ENCODE results near the gene CKM.
"Not testable (repeated sequence)": the region's sequence is repeated elsewhere in the genome, so short reads cannot be mapped to it uniquely, and the experiment has no call there.

The CKM gene

DNA sequence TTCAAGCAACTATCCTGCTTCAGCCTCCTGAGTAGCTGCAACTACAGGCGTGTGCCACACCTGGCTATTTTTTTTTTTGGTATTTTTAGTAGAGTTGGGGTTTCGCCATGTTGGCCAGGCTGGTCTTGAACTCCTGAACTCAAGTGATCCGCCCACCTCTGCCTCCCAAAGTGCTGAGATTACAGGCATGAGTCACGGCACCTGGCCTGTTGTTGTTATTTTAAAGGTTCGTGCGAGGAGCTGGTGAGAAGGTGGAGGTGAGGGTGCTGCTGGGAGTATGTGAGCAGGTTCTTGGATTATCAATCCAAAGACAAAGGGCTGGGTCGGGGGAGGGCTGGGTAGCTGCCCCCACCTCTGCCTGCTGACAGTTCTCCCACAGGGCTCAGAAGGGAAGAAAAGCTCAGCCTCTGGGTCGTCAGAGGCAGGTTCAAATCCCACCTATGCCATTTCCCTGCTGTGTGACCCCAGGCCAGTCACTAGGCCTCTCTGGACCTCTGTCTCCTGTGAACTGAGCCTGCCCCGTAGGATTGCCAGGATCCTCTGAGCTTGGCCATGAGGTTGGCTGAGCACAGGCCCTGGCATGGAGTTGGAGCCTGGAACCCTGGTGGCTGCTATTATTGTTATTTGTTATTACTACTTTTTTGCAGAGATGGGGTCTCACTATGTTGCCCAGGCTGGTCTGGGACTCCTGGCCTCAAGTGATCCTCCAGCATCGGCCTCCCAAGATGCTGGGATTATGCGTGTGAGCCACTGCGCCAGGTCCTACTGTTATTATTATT lies 1.5 kb downstream of the CKM start:
- DNase-seq (ENCODE audit: low read depth): no peak

DNA sequence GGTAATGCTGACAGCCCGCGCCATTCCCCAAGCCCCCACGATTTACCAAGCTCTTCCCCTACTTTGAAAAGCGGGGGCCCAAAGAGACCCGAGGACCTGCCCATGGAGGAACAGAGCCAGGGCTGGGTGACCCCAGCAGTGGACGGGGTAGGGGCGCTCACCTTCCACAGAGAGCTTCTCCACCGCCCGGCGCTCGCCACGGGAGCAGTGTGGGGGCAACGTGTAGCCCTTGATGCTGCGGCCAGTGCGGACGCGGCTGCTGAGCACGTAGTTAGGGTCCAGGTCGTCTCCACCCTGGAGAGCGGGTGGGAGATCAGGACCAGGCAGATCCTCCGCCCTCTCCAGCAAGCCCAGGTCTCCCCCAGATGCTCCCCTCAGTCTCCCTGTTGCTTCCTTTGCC lies 7.4 kb downstream of the CKM start:
- DNase-seq (ENCODE audit: low read depth): no peak

GRCh38 chr19:45314708-45315245 lies 7.9 kb downstream of the CKM start:
- DNase-seq (ENCODE audit: low read depth): no peak

DNA sequence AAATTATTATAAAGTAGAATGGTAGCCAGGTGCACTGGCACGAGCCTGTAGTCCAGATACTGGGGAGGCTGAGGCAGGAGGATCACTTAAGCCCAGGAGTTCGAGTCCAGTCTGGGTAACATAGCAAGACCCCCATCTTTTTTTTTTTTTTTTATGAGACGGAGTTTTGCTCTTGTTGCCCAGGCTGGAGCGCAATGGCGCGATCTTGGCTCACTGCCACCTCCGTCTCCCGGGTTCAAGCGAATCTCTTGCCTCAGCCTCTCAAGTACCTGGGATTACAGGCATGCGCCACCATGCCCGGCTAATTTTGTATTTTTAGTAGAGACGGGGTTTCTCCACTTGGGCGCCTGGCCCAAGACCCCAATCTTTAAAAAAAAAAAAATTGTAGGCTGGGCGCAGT lies 10.4 kb downstream of the CKM start:
- DNase-seq (ENCODE audit: low read depth): not testable (repeated sequence)

DNA sequence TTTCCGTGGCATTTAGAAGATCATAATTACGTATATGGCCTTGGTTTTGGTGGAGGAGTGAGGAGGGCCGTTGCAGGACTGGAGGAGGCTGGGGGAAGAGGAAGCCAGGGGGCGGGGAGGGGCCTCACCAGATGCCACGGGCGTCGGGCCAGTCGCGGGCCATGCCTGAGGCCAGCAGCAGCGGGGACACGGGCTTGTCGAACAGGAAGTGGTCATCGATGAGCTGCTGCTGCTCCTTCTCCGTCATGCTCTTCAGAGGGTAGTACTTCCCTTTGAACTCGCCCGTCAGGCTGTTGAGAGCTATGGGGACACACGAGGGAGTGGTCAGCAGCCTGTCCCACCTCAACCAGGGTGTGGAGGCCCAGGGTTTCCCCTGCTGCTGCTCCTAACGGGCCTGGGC lies 11.1 kb downstream of the CKM start:
- no peak for DNase-seq (ENCODE audit: low read depth)

DNA sequence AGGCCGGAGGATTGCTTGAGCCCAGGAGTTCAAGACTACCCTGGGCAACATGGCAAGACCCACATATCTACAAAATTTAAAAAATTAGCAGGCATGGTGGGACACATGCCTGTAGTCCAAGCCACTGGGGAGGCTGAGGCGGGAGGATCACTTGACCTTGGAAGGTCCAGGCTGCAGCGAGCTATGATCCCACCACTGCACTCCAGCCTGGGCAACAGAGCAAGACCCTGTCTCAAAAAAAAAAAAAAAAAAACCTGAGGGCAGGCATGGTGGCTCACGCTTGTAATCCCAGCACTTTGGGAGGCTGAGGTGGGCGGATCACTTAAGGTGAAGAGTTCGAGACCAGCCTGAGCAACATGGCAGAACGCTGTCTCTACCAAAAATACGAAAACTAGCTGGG lies 13.4 kb downstream of the CKM start:
- not testable (repeated sequence) for DNase-seq (ENCODE audit: low read depth)

- DNase-seq (ENCODE audit: low read depth): no peak
These were observed 15.3 kb downstream of the CKM start for GRCh38 chr19:45307361-45307760.

DNA sequence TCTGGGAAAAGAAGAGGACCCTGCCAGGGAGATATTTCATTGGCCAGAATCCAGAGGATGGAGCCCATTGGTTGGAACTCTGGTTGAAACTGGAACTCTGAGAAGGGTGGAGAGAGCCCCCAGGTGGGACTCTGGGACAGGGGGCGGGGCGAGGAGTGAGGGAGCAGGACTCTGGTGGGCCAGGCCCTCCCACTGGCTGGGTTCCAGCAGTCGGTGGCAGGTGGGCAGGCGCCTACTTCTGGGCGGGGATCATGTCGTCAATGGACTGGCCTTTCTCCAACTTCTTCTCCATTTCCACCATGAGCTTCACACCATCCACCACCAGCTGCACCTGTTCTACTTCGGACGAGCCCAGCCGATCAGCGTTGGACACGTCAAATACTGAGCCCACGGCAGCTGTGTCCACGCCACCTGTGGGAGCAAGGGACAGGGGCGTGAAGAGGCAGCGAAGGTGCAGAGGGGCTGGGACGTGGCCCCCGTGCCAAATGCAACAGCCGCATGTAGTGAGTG lies 16.1 kb downstream of the CKM start:
- DNase-seq (ENCODE audit: low read depth): no peak

- DNase-seq (ENCODE audit: low read depth): no peak
These were observed 16.6 kb downstream of the CKM start for GRCh38 chr19:45306040-45306439.

- no peak for DNase-seq (ENCODE audit: low read depth)
These were observed 17.3 kb downstream of the CKM start for GRCh38 chr19:45305421-45305820.

- DNase-seq (ENCODE audit: low read depth): no peak
These were observed 17.7 kb downstream of the CKM start for GRCh38 chr19:45305007-45305406.

GRCh38 chr19:45304141-45304926 lies 18.3 kb downstream of the CKM start:
- no peak for DNase-seq (ENCODE audit: low read depth)

GRCh38 chr19:45303269-45304060 lies 19.2 kb downstream of the CKM start:
- DNase-seq (ENCODE audit: low read depth): no peak

GRCh38 chr19:45302416-45302815 lies 20.3 kb downstream of the CKM start:
- no peak for DNase-seq (ENCODE audit: low read depth)

GRCh38 chr19:45299719-45300118 lies 23.0 kb downstream of the CKM start:
- DNase-seq (ENCODE audit: low read depth): no peak

DNA sequence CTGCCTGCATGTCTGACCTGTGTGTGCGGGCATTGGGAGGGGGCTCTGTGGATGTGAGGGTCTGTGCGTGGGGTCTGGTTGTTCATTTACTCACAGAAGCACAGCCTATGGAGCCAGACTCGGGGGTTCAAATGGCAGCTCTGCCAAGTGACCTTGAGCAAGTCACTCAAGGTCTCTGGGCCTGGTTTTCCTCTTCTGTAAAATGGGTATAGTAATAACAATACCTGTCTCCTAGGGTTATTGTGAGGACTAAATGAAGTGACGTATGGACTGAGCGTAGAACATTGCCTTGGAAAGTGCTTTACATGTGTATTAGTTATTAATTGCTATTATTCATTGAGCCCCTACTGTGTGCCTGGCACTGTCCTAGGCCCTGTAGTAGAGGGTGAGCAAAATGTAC lies 24.4 kb downstream of the CKM start:
- DNase-seq (ENCODE audit: low read depth): no peak

DNA sequence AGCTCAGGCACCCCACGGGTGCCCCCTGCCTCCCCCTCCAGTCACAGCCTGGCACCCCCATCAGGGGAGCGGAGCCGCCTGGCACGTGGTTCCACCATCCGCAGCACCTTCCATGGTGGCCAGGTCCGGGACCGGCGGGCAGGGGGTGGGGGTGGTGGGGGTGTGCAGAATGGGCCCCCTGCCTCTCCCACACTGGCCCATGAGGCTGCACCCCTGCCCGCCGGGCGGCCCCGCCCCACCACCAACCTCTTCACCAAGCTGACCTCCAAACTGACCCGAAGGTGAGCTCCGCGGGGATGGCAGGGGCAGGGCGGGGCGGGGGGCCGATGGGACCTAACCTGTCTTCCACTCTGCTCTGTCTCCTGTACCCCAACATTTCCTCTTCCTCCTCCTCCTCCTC lies 25.0 kb downstream of the CKM start:
- DNase-seq (ENCODE audit: low read depth): no peak

DNA sequence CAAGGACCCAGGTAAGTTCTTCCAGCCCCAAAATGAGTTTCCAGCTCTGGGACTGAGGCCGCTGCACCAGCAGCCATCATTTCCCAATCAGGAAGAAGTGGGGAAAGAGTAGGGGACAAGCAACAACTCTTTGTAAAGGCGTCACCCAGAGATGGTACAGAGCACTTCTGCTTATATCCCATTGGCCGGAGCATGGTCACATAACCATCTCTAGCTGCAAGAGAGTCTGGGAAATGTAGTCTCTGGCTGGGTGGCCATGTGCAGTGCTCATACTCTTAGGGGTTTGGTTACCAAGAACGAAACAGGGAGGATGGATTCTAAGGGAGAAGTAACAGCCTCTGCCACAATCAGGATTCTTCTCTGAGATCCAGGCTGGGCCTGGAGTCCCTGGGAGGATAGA lies 26.3 kb downstream of the CKM start:
- no peak for DNase-seq (ENCODE audit: low read depth)

- no peak for DNase-seq (ENCODE audit: low read depth)
These were observed 26.8 kb downstream of the CKM start for GRCh38 chr19:45295873-45296272.

- no peak for DNase-seq (ENCODE audit: low read depth)
These were observed 28.2 kb downstream of the CKM start for GRCh38 chr19:45294291-45295029.

GRCh38 chr19:45293682-45294081 lies 29.0 kb downstream of the CKM start:
- no peak for DNase-seq (ENCODE audit: low read depth)

GRCh38 chr19:45291834-45292233 lies 30.8 kb downstream of the CKM start:
- no peak for DNase-seq (ENCODE audit: low read depth)
